ENCODE results near the gene RABGEF1.
"Not testable (repeated sequence)": the region's sequence is repeated elsewhere in the genome, so short reads cannot be mapped to it uniquely, and the experiment has no call there.

Gene RABGEF1

GRCh38 chr7:66771795-66772194 is 31.3 kb downstream of the RABGEF1 start:
- H3K27ac ChIP-seq = no peak overlapping the region
- no peak overlapping the region for H3K9ac ChIP-seq
- no peaks in the 10 kb centered on the region for H3K36me3 ChIP-seq (ENCODE audit: insufficient read depth)
- H3K79me2 ChIP-seq (ENCODE audit: insufficient read depth, low read depth) = no peaks in the 10 kb centered on the region; the same call in 1 of the 2 replicates
- no peaks in the 10 kb centered on the region for H3K4me1 ChIP-seq (ENCODE audit: low read depth, poor library complexity, severe bottlenecking)
- no peaks in the 10 kb centered on the region for H3K27me3 ChIP-seq (ENCODE audit: insufficient read depth, low read depth)
- H2AFZ ChIP-seq (ENCODE audit: low read depth) = no peak overlapping the region
- no peak overlapping the region for H3K4me2 ChIP-seq
- TF ChIP-seq, protein P1, sequence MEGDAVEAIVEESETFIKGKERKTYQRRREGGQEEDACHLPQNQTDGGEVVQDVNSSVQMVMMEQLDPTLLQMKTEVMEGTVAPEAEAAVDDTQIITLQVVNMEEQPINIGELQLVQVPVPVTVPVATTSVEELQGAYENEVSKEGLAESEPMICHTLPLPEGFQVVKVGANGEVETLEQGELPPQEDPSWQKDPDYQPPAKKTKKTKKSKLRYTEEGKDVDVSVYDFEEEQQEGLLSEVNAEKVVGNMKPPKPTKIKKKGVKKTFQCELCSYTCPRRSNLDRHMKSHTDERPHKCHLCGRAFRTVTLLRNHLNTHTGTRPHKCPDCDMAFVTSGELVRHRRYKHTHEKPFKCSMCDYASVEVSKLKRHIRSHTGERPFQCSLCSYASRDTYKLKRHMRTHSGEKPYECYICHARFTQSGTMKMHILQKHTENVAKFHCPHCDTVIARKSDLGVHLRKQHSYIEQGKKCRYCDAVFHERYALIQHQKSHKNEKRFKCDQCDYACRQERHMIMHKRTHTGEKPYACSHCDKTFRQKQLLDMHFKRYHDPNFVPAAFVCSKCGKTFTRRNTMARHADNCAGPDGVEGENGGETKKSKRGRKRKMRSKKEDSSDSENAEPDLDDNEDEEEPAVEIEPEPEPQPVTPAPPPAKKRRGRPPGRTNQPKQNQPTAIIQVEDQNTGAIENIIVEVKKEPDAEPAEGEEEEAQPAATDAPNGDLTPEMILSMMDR (conservative IDR thresholded peaks at IDR 0.05; ENCODE audit: low read depth, low read length) = no peak
- H4K20me1 ChIP-seq (ENCODE audit: insufficient read depth) = no peaks in the 10 kb centered on the region
- H3K4me3 ChIP-seq (IDR thresholded peaks at IDR 0.05; ENCODE audit: insufficient read depth, low read depth, low read length) = no peak overlapping the region

DNA sequence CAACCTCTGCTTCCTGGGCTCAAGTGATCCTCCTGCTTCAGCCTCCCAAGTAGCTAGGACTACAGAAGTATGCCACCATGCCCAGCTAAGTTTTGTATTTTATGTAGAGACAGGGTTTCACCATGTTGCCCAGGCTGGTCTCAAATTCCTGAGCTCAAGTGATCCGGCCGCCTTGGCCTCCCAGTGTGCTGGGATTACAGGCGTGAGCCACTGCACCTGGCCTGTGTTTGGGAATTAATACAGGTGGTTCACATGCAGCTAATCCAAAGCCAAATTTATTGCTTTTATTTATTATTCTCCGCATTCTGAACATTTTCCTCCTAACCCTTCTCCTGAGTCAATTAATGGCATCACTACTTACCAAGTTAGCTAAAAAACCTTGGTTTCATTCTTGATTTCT is 33.2 kb downstream of the RABGEF1 start:
- H3K4me2 ChIP-seq; H3K4me1 ChIP-seq (ENCODE audit: low read depth, poor library complexity, severe bottlenecking); H3K36me3 ChIP-seq (ENCODE audit: insufficient read depth); H3K27ac ChIP-seq; H4K20me1 ChIP-seq (ENCODE audit: insufficient read depth); H3K4me3 ChIP-seq (IDR thresholded peaks at IDR 0.05; ENCODE audit: insufficient read depth, low read depth, low read length); H2AFZ ChIP-seq (ENCODE audit: low read depth); H3K27me3 ChIP-seq (ENCODE audit: insufficient read depth, low read depth); H3K79me2 ChIP-seq (ENCODE audit: insufficient read depth, low read depth); H3K9ac ChIP-seq: not testable (repeated sequence)

- H3K4me2 ChIP-seq; H3K27me3 ChIP-seq (ENCODE audit: insufficient read depth, low read depth); H3K4me3 ChIP-seq (IDR thresholded peaks at IDR 0.05; ENCODE audit: insufficient read depth, low read depth, low read length); H3K27ac ChIP-seq; H2AFZ ChIP-seq (ENCODE audit: low read depth); H4K20me1 ChIP-seq (ENCODE audit: insufficient read depth); H3K36me3 ChIP-seq (ENCODE audit: insufficient read depth); H3K9ac ChIP-seq; H3K79me2 ChIP-seq (ENCODE audit: insufficient read depth, low read depth); H3K4me1 ChIP-seq (ENCODE audit: low read depth, poor library complexity, severe bottlenecking): not testable (repeated sequence)
Observed at GRCh38 chr7:66776383-66776782, 35.9 kb downstream of the RABGEF1 start.

- Histone ChIP-seq H3K9ac (no peak overlapping the region), H3K79me2 (ENCODE audit: insufficient read depth, low read depth) (no peaks in the 10 kb centered on the region), H3K4me3 (IDR thresholded peaks at IDR 0.05; ENCODE audit: insufficient read depth, low read depth, low read length) (no peak overlapping the region), H2AFZ (ENCODE audit: low read depth) (no peak overlapping the region), H3K4me2 (no peak overlapping the region), H3K27ac (no peak overlapping the region), H3K36me3 (ENCODE audit: insufficient read depth) (no peaks in the 10 kb centered on the region; the same call in 1 of the 2 replicates), H3K4me1 (ENCODE audit: low read depth, poor library complexity, severe bottlenecking) (no peaks in the 10 kb centered on the region), H4K20me1 (ENCODE audit: insufficient read depth) (no peaks in the 10 kb centered on the region), H3K27me3 (ENCODE audit: insufficient read depth, low read depth) (no peaks in the 10 kb centered on the region)
- TF ChIP-seq, protein P1 (conservative IDR thresholded peaks at IDR 0.05; ENCODE audit: low read depth, low read length) = no peak
Observed at GRCh38 chr7:66776800-66777442, 36.4 kb downstream of the RABGEF1 start.

GRCh38 chr7:66778201-66778600 is 37.7 kb downstream of the RABGEF1 start:
- H3K4me1 ChIP-seq (ENCODE audit: low read depth, poor library complexity, severe bottlenecking) = no peaks in the 10 kb centered on the region
- no peak overlapping the region for H3K4me3 ChIP-seq (IDR thresholded peaks at IDR 0.05; ENCODE audit: insufficient read depth, low read depth, low read length)
- H3K4me2 ChIP-seq = no peak overlapping the region
- H3K9ac ChIP-seq = no peak overlapping the region
- H2AFZ ChIP-seq (ENCODE audit: low read depth) = no peak overlapping the region
- H4K20me1 ChIP-seq (ENCODE audit: insufficient read depth) = no peaks in the 10 kb centered on the region
- no peaks in the 10 kb centered on the region for H3K27me3 ChIP-seq (ENCODE audit: insufficient read depth, low read depth)
- H3K79me2 ChIP-seq (ENCODE audit: insufficient read depth, low read depth) = no peaks in the 10 kb centered on the region
- no peaks in the 10 kb centered on the region; the same call in 1 of the 2 replicates for H3K36me3 ChIP-seq (ENCODE audit: insufficient read depth)
- TF ChIP-seq, protein P1 (conservative IDR thresholded peaks at IDR 0.05; ENCODE audit: low read depth, low read length) = no peak
- no peak overlapping the region for H3K27ac ChIP-seq
